Measurements from ENCODE around the gene OFD1.
"Not testable (repeated sequence)": the region's sequence is repeated elsewhere in the genome, so short reads cannot be mapped to it uniquely, and the experiment has no call there.

Gene OFD1

GRCh38 chrX:13702111-13702789 lies 32.3 kb upstream of the OFD1 start:
- no peak for FAIRE-seq

- no peak for FAIRE-seq
These were observed 31.4 kb upstream of the OFD1 start for GRCh38 chrX:13703135-13703534.

GRCh38 chrX:13703589-13703988 lies 31.0 kb upstream of the OFD1 start:
- FAIRE-seq, result no peak

GRCh38 chrX:13711141-13711540 lies 23.4 kb upstream of the OFD1 start:
- no peak for FAIRE-seq

- FAIRE-seq, result peak; percentile 68
These were observed 18.1 kb upstream of the OFD1 start for GRCh38 chrX:13716455-13716854.

GRCh38 chrX:13716905-13717304 lies 17.6 kb upstream of the OFD1 start:
- FAIRE-seq, result no peak

- FAIRE-seq, result no peak
These were observed 16.7 kb upstream of the OFD1 start for GRCh38 chrX:13717700-13718472.

GRCh38 chrX:13719192-13719856 lies 15.2 kb upstream of the OFD1 start:
- FAIRE-seq, result no peak

GRCh38 chrX:13721371-13721770 lies 13.2 kb upstream of the OFD1 start:
- FAIRE-seq, result no peak

- no peak for FAIRE-seq
These were observed 12.6 kb upstream of the OFD1 start for GRCh38 chrX:13721819-13722519.

GRCh38 chrX:13724878-13725277 lies 9.7 kb upstream of the OFD1 start:
- not testable (repeated sequence) for FAIRE-seq

GRCh38 chrX:13726583-13726982 lies 8.0 kb upstream of the OFD1 start:
- FAIRE-seq, result not testable (repeated sequence)

- not testable (repeated sequence) for FAIRE-seq
These were observed 4.0 kb upstream of the OFD1 start for GRCh38 chrX:13730523-13730922.

- no peak for FAIRE-seq
These were observed 2.1 kb upstream of the OFD1 start for GRCh38 chrX:13732246-13733067.

- no peak for FAIRE-seq
These were observed 1.0 kb upstream of the OFD1 start for GRCh38 chrX:13733506-13733905.

GRCh38 chrX:13741695-13742094 lies 7.1 kb downstream of the OFD1 start:
- FAIRE-seq, result no peak

GRCh38 chrX:13742397-13743176 lies 8.0 kb downstream of the OFD1 start:
- FAIRE-seq, result no peak

GRCh38 chrX:13747836-13748235 lies 13.3 kb downstream of the OFD1 start:
- FAIRE-seq, result peak; percentile 55

GRCh38 chrX:13748486-13748885 lies 13.9 kb downstream of the OFD1 start:
- FAIRE-seq, result no peak

GRCh38 chrX:13750204-13750603 lies 15.7 kb downstream of the OFD1 start:
- peak; percentile 65 for FAIRE-seq

- no peak for FAIRE-seq
These were observed 16.3 kb downstream of the OFD1 start for GRCh38 chrX:13750812-13751211.

- FAIRE-seq, result peak; percentile 80
These were observed 17.6 kb downstream of the OFD1 start for GRCh38 chrX:13752141-13752540.

Measured in islet of Langerhans (tissue), 1 donor.